Posterior vena cava (tissue), 2 donors: ENCODE results near the gene ELF1. TPM values are rescaled to one million over a fixed set of nuclear protein-coding genes. Genes with fewer than 3 reads are reported as not detected.
A peak's percentile ranks its signal among the peaks of the same experiment; 100 is the strongest.

Source experiments
- DNase-seq: peaks from one replicate; pipeline ENCODE4 v3.0.0-alpha.2; 2020; ENCODE audit warnings: low spot score
- intact Hi-C, 2 donors: fragments of 100-400 bp; cut with DNase I; formaldehyde crosslinking; loops; one replicate each; pipeline versions ENCODE4 v1.14.1 to v1.14.2; 2022 to 2023
- long read RNA-seq, 2 donors: library from polyadenylated mRNA; unstranded; transcript quantifications; one replicate each; pipeline ENCODE4 v2.0.0, GENCODE V29; 2020 to 2021
- total RNA-seq, 2 donors: library from RNA; stranded (reverse); fragmentation: NEBNext Ultra II Directional; extraction: Animal tissue kit (Norgen Biotek cat#: 25700); gene quantifications; one replicate each; pipeline ENCODE4 v1.2.1, GENCODE V29; 2021
- donor health status: DM: yes; HTN: yes; CAD: no.
- donor health status: DM: yes; HTN: yes; CAD: no.

ELF1 gene
- total RNA-seq: 10 to 100 TPM; 56.2 to 56.3 TPM
- long read RNA-seq, donor 1, partial matches to known transcripts: 5 of 18 reads
- long read RNA-seq, donor 1, other reads (novel, unspliced or antisense): 12 of 18 reads
- long read RNA-seq, donor 2, partial matches to known transcripts: 22 of 30 reads
- long read RNA-seq, donor 2, other reads (novel, unspliced or antisense): 8 of 30 reads

DNA sequence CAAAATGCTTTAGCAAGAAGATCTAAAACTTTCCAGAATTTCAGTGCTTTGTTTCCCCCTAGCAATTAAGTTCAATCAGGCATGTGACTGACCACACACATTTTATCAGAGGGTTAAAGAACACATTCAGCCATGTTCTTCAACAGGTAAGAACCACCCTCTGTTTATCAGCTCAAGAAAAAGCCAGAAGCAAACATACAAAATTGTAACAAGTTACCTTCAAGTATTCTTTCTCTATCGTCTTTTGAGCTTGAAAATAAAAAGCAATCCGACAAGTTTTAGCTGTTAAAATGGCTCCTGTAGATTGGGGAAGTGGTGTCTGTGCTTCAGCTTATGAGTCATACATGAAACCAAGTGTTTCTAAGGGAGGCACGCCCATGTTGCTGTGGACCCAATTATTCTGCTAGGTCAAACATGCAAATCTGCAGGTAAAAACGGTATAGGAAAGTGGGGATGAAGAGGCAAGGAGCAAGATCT is at the start of gene ELF1:
Gene ELF1 (minus strand): TSS at position 306 of the 477 bp plus-strand sequence. CDS start 37,262 bp downstream, outside the sequence.
- DNase-seq: no peak
- intact Hi-C loops: no loop called here

DNA sequence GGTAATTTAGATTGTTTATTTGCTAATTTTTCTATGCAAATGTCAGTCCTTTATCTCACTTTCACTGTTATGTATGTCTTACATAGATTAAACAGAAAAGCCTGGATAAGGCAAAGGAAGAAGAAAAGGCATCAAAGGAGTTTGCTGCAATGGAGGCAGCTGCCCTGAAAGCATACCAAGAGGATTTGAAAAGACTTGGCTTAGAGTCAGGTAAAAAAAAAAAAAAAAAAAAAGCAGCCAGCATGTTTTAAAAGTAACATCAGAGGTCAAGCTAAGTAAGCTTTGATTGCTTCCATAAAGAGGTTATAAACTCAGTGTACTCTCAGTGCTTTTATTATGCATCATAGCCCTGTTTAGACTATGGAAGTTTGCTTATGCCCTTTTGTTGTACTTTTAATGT is 46.0 kb upstream of the ELF1 start:
- intact Hi-C loops: no loop called here

DNA sequence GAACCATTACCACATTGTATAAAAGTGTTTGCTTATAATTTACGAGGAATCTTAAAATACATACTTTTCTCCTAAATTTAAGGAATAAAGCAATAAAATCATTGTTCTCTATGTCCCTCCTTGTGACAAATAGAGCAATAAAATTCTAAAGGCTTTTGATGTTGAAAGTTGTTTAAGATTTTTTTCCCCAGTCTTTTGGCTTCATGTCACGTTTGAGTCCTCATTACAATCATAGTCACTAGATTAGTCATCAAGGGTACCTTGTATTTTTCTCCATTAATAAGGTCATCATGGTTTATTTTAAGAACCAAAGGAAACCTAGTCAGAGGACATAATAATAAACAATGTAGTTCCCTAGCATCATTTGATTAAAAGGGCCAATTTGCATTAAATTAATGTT is 45.4 kb upstream of the ELF1 start:
- intact Hi-C loops: no loop called here
- DNase-seq: no peak

More for the DNA sequence above, 46.0 kb upstream of the ELF1 start:
- no peak for DNase-seq

DNA sequence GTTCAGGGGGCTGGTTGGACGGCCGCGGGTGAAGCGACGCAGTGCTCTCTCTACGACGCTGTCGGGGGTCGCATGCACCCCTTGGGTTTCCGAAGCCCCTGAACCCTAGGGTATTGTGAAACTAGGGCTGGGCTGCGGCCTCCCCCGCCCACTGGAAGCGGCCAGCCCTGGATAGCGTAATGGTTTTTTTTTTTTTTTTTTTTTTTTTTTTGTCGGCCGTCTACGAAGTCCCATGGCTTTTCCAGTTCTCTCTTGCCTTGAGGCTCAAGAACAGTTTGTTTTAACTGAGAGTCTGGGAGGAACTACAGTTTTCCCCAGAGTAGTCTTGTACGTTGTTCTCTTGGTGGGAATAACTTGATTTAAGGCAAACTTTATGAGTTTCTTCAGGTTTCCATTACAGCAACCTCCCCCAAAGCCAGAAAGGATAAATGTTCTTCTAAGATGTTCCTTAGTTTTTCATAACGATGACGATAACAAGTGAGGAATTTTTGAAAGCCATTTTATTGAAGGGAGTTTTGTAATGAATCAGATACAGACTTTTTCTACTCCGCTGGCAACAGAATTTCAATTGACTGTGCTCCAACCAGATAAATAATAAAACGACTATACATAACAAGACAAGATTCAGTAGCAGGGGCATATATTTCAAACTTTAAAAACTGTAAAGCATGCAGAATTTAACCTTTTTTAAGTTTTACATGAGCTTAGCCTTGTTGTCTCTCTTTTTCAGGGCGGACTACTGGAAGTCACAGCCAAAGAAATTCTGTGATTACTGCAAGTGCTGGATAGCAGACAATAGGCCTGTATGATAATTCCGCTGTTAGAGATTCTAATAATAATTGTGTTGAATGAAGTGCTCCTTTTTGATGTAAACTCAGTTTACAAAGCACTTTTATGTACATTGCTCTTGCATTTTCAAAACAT is 43.1 kb upstream of the ELF1 start:
- intact Hi-C loops: no loop called here
- no peak for DNase-seq

DNA sequence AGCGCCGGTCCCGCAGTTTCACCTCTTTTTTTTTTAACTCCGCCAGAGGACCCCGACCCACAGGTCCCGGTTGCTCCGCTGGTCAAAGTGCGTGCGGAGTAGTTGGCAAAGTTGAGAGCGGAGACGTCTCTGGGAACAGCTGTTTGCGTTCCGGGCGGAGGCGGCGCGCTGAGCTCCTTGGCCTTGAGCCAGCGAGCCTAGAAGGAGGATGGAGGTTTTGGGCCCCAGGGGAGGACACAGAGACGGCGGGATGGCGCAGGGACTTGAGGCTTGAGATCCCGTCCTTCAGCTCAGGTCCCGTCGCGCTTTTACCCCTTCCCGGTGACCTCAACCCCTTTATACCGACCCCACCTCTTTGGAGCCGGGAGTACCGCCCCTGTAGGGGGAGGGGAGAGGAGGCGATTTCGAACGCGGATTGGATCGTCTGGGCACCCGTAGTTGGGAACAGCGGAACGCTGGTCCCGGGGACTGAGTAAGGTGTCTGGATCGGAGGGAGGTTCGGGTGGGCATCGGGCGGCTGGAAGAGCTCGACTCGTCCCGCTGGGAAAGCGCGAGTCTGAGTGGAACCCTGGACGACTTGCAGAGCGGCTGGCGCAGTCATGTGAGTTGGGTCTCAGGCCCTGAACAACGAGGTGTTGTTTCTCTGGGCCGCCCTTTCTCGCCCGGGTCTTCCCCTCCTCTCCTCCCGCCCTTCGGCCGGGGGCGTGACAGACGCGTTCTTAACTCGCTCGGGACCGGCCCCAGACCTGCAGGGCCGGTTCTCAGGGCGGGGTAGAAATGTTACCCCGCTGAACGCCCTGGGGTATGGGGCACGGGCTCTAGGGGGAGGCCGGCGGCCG is 42.2 kb upstream of the ELF1 start, which contains the start of gene WBP4:
Gene WBP4 (plus strand): TSS at position 435 of the 839 bp plus-strand sequence. CDS start 165 bp downstream, at position 600.
- DNase-seq: peak; percentile 98
- intact Hi-C loops: no loop called here

DNA sequence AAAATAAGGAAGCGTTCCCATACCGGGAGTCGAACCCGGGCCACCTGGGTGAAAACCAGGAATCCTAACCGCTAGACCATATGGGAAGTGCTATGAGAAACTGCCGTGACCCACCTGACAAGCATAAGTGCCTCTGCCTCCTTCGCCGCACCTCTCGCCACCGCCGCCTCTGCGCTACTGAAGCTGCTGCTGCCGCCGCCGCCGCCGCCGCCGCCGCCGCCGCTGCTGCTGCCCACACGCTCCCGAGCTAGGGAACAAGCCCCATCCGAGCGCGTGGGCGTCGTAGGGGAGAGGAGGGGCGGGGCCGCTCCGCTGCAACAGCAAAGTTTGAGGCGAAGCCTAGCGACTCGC is 41.6 kb upstream of the ELF1 start:
- peak; percentile 93 for DNase-seq
- intact Hi-C loops: no loop called here

DNA sequence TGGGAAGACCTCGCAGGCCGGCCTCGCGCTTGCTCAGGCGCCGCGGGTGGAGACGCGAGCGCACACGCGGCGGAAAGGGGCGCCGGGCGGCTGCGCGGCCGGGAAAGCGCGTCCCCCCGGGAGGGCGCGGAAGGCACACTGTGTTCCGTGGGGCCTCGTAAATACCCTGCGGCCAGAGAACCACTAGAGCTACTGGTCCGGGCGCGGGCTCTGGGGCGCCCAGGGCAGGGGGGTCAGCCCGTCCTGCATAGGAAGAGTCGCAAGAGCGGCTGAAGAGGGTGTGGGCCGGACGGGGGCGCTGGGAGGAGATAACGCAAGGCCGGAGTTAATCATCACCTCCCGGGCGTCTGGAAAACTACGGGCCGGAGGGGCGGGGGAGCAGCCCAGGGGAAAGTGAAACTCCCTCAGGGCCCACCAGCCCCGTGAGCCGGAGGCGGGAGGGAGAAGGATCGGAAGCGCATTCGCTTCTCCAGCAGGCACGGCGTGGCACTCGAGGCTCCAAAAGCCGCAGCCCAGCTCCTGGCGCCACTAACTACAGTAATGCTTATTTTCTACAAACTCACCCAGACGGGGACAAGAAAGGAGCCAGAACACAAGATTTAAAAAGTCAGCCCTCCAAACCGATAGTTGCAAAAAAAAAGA is 41.1 kb upstream of the ELF1 start:
- intact Hi-C loops: no loop called here
- peak; percentile 96 for DNase-seq

DNA sequence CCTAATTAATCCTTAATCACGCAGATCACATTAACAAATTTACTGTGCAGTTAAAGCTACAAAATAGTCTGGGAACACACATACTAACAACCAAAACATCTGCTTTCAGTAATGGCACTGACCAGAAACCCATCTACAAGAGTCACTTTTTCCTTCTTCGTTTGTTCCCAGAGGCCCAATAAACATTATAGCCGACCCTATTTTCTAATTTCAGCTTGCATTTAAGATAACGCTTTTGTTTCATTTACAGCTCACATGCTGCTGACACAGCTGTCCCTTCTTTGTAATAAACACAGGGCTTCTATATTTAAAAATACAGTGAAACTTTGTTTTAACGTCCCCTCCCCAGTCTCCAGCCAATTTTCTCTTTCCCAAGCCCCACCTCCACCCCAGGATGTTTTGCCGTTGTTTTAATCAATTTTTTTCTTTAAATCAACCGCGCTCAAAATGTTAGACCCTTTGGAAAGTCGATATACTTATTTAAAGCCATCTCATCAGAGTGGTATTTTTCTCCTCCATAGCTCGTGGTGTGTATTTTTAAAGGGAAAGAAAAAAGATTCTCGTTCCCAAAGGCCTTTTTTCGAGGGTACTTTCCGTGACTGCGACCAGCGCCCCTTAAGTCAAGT is 40.5 kb upstream of the ELF1 start:
- no peak for DNase-seq
- intact Hi-C loops: loop anchor here in 1 of 2 donors (10.0 kb wide), 1 partner anchor 75 kb away; no protein-coding TSS in a partner anchor

DNA sequence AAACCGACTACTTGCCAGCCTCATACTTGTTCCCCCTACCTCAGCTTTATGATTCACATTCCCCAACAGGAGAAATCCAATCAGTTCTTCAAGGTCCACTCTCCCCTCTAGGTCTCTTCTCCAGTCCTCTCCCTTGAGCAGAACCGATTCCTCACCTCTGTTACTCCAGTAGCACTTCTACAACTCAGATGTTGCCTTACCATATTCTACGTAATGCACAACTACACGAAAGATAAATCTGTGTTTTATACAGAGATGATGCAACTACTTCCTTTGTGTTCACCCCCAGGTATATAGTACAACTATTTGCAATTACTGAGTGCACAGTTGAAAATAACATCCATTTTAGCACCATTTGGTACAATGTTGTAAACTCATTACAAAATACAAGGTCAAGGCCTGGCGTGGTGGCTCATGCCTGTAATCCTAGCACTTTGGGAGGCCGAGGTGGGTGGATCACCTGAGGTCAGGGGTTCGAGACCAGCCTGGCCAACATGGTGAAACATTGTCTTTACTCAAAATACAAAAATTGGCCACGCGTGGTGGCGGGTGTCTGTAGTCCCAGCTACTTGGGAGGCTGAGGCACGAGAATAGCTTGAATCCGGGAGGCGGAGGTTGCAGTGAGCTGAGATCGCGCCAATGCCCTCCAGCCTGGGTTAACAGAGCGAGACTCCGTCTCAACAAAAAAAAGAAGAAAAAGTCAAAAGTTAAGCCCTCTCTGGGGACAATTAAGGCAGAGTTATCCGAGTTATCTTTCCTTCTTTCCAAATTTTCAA is 39.4 kb upstream of the ELF1 start:
- no peak for DNase-seq
- intact Hi-C loops: loop anchor here in 1 of 2 donors (10.0 kb wide), 1 partner anchor 74 kb away; no protein-coding TSS in a partner anchor

DNA sequence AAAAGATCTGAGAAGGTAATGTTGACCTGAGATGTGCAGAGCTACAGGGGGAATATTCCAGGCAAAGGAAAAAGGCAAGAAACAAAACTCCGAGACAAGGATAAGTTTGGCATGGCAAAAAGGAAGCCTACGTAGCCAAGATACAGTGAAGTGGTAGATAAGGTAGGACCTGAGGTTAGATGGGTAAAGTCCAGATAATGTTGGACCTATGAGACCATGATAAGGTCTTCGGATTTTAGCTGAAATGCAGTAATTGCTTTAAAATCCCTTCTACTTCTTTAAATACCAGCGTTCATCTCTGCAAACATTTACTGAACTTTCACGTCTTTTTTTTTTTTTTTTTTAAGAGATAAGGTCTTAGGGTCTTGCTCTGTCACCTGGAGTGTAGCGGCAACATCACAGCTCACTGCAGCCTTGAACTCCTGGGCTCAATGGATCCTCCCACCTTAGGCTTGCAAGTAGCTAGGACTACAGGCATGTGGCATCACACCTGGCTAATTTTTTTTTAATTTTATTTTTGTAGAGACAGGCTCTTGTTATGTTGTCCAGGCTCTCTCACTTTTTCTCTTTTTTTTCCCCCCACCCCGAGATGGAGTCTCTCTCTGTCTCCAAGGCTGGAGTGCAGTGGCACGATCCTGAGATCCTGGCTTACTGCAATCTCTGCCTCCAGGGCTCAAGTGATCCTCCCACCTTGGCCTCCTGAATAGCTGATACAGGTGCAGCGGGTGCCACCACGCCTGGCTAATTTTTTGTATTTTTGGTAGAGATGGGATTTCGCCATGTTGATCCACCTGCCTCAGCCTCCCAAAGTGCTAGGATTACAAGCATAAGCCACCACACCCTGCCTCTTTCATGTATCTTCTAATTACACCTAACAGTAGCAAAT is 38.0 kb upstream of the ELF1 start:
- intact Hi-C loops: loop anchor here in 1 of 2 donors (10.0 kb wide), 1 partner anchor 72 kb away; no protein-coding TSS in a partner anchor
- DNase-seq: no peak

DNA sequence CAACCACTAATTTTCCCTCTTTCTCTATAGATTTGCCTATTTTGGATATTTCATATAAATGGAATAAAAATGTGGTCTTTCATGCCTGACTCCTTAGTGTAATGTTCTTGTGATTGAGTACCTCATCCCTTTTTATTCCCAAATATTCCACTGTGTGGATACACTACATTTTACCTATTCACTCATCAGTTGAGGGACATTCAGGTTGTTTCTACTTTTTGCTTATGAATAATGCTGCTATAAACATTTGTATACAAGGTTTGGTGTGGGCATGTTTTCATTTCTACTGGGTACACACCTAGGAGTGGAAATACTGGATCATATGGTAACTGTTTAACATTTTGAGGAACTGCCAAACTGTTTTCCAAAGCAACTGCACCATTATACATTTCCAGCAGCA is 37.1 kb upstream of the ELF1 start:
- DNase-seq: no peak
- intact Hi-C loops: loop anchor here in 1 of 2 donors (10.0 kb wide), 1 partner anchor 71 kb away; no protein-coding TSS in a partner anchor

DNA sequence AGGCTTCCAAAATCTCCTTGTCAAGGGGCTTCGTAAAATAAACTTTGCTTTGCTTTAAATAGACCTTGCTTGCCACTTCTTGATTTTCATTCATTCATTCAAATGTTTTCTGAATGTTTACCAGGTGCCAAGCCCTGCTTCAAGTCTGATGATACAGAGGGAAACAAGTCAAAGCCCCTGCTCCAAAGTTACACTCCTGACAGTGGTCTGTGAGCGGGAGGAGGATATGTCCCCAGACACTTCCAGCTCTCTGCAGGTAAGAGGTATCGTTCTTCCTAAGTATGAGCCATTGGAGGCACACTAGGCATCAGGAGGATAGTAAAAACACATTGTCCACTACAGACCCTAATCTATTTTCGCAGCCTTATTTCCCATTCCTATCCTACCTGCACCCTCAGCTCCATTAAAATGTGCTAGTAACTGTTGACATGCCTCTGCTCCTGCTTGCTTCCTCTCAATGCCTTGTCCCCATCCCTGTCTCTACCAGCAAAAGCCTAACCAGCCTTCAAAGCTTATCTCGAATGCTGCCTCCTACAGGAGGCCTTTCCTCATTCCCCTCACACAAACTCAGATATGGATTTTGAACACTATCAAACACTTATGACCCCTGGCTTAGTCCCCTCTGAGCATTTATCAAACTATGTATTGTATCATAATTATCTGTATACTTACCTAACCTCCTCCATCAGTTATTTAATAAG is 36.0 kb upstream of the ELF1 start:
- intact Hi-C loops: loop anchor here in 1 of 2 donors (10.0 kb wide), 1 partner anchor 70 kb away; no protein-coding TSS in a partner anchor
- no peak for DNase-seq

DNA sequence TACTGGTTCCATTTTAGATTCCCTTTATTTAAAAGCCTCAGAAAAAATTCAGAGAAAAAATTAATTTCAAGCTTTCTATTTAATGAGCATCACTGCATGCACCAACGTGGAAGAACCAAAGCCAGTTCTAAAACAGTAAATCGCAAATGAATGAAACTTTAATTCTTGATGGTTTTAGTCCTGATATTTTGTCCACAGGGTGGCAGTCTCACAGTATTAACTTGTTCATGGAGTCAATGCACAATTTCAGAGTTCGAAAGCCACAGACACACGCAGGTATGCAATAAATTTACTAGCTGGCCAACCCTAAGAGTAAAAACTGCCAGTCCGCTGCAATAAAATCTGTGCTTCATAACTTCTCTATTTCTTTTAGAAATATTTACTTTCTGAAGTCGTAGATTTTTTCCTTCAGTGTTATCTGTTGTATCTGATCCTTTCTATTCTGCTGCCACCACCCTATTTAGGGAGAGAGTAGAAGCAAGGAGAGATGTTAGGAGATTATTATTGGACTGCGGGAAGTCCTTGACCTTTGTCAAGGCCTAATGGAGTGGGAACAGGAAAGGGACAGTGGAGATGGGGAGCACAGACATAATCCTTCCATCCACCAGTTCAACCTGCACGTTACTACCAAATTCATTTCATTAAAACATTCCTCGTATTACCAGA is 35.2 kb upstream of the ELF1 start:
- DNase-seq: no peak
- intact Hi-C loops: loop anchor here in 1 of 2 donors (10.0 kb wide), 1 partner anchor 70 kb away; no protein-coding TSS in a partner anchor

DNA sequence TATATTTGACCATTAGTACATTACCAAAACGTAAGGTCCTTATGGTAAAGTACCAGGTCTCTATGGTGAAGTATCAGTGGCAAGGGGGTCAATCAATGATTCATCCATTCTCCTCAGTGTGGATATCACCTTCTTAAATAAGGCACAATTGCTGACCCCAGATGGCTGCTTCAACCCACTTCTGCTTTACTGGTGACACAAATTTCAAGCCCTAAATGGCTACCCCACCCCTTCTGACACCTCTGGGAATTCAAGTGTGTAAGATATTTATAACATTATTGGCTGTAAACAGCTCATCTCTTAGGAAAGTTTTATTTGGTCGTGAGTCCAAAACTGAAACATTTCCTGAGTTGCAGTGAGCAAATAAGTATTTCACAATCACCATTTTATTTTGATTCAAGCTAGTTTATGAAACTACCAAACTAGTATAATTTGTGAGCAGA is 34.3 kb upstream of the ELF1 start:
- no peak for DNase-seq
- intact Hi-C loops: loop anchor here in 1 of 2 donors (10.0 kb wide), 1 partner anchor 69 kb away; no protein-coding TSS in a partner anchor

DNA sequence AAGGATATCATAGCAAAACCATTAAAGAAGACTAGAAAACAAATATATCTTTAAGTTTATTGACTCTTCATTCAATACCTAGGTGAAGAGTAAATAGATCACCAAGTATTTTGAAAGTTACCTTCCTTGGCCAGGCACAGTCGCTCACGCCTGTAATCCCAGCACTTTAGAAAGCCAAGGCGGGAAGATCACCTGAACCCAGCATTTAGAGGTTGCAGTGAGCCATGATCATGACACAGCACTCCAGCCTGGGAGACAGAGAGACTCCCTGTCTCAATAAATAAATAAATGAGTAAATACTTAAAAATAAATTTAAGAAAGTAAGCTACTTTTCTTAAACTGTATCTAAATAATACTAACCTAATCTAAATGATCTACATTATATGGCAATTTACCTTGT is 33.3 kb upstream of the ELF1 start:
- intact Hi-C loops: loop anchor here in 1 of 2 donors (10.0 kb wide), 1 partner anchor 68 kb away; no protein-coding TSS in a partner anchor

More for the DNA sequence above, 33.3 kb upstream of the ELF1 start:
- DNase-seq: no peak
